Skeletal muscle satellite cell (primary cell): Measurements from ENCODE around the gene LPP.

Experiments used
- H3K27me3 ChIP-seq: 2 replicates; pipeline ENCODE4 v1.7.0; 2013; ENCODE audit warnings: low read length; ENCODE audit not compliant: control insufficient read depth, insufficient read depth
- H3K36me3 ChIP-seq: 2 replicates; pipeline ENCODE4 v1.7.0; 2013; ENCODE audit warnings: mild to moderate bottlenecking, control low read depth, low read length; ENCODE audit not compliant: insufficient read depth
- H3K4me1 ChIP-seq: 2 replicates; pipeline ENCODE4 v1.7.0; 2013; ENCODE audit warnings: low read length; ENCODE audit not compliant: control insufficient read depth, insufficient read depth
- H3K4me2 ChIP-seq: 2 replicates; pipeline ENCODE4 v1.7.0; 2013; ENCODE audit warnings: mild to moderate bottlenecking, low read length
- H3K4me3 ChIP-seq: 2 replicates; pipeline ENCODE4 v1.7.0; 2013; ENCODE audit warnings: low read length
- H3K9ac ChIP-seq: 2 replicates; pipeline ENCODE4 v1.7.0; 2013; ENCODE audit warnings: mild to moderate bottlenecking, low read depth, low read length, moderate library complexity
- H3K9me3 ChIP-seq: replicated peaks from 2 replicates; pipeline ENCODE4 v1.7.0; 2013; ENCODE audit warnings: mild to moderate bottlenecking, control low read depth, low read length

LPP gene

GRCh38 chr3:188156056-188156455 is 2.1 kb downstream of the LPP start:
- H3K9me3 ChIP-seq = no peaks in the 10 kb centered on the region
- peak overlapping the region; percentile 57 for H3K4me2 ChIP-seq
- no peaks in the 10 kb centered on the region for H3K36me3 ChIP-seq
- H3K4me1 ChIP-seq = peaks cover 43% of the 10 kb centered on the region
- no peak overlapping the region for H3K4me3 ChIP-seq
- no peaks in the 10 kb centered on the region for H3K27me3 ChIP-seq
- H3K9ac ChIP-seq = no peak overlapping the region

GRCh38 chr3:188157407-188157806 is 3.5 kb downstream of the LPP start:
- peaks cover 8% of the 10 kb centered on the region for H3K36me3 ChIP-seq
- H3K4me2 ChIP-seq = no peak overlapping the region
- no peak overlapping the region for H3K4me3 ChIP-seq
- no peak overlapping the region for H3K9ac ChIP-seq
- H3K27me3 ChIP-seq = no peaks in the 10 kb centered on the region
- no peaks in the 10 kb centered on the region for H3K9me3 ChIP-seq
- peaks cover 35% of the 10 kb centered on the region for H3K4me1 ChIP-seq

GRCh38 chr3:188157971-188158370 is 4.0 kb downstream of the LPP start:
- Histone ChIP-seq H3K4me2 (no peak overlapping the region), H3K4me3 (no peak overlapping the region), H3K9me3 (no peaks in the 10 kb centered on the region), H3K27me3 (no peaks in the 10 kb centered on the region), H3K36me3 (peaks cover 10% of the 10 kb centered on the region), H3K4me1 (peaks cover 29% of the 10 kb centered on the region), H3K9ac (no peak overlapping the region)

- Histone ChIP-seq H3K4me1 (peaks cover 25% of the 10 kb centered on the region), H3K36me3 (peaks cover 13% of the 10 kb centered on the region), H3K9ac (no peak overlapping the region), H3K27me3 (no peaks in the 10 kb centered on the region), H3K9me3 (no peaks in the 10 kb centered on the region), H3K4me3 (no peak overlapping the region), H3K4me2 (peak overlapping the region; percentile 1)
Measured at GRCh38 chr3:188158731-188159310, 4.9 kb downstream of the LPP start.

DNA sequence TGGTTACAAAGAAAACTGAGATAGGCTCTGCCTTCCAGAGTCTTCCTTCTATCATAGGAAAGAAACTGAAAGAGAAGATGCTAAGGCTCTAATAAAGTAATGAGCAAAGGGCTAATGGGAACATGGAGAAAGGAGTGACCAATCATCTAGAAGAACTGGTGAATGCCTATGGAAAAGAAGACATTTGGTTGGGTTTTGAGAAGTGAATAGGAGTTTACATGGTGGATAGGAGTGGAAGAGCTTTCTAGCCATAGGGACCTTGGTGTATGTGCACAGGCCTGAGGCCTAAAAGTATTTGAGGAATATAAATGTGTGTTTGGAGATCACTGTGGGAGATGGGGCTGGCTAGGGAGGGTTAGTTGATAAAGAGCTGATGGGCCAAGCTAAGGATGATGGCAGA is 6.8 kb downstream of the LPP start:
- no peak overlapping the region for H3K9ac ChIP-seq

GRCh38 chr3:188164248-188164687 is 10.3 kb downstream of the LPP start:
- no peak overlapping the region for H3K9ac ChIP-seq
- no peaks in the 10 kb centered on the region for H3K27me3 ChIP-seq
- H3K36me3 ChIP-seq = peaks cover 13% of the 10 kb centered on the region
- no peaks in the 10 kb centered on the region for H3K9me3 ChIP-seq
- H3K4me1 ChIP-seq = peaks cover 10% of the 10 kb centered on the region
- H3K4me3 ChIP-seq = no peak overlapping the region
- H3K4me2 ChIP-seq = no peak overlapping the region

More for the DNA sequence above, 6.8 kb downstream of the LPP start:
- Histone ChIP-seq H3K4me3 (no peak overlapping the region), H3K4me2 (no peak overlapping the region), H3K4me1 (peaks cover 23% of the 10 kb centered on the region), H3K27me3 (no peaks in the 10 kb centered on the region), H3K9me3 (no peaks in the 10 kb centered on the region), H3K36me3 (peaks cover 13% of the 10 kb centered on the region)

GRCh38 chr3:188165596-188165995 is 11.6 kb downstream of the LPP start:
- Histone ChIP-seq H3K4me1 (peaks cover 11% of the 10 kb centered on the region), H3K9ac (no peak overlapping the region), H3K9me3 (no peaks in the 10 kb centered on the region), H3K4me3 (no peak overlapping the region), H3K4me2 (no peak overlapping the region), H3K27me3 (no peaks in the 10 kb centered on the region), H3K36me3 (peaks cover 13% of the 10 kb centered on the region)

DNA sequence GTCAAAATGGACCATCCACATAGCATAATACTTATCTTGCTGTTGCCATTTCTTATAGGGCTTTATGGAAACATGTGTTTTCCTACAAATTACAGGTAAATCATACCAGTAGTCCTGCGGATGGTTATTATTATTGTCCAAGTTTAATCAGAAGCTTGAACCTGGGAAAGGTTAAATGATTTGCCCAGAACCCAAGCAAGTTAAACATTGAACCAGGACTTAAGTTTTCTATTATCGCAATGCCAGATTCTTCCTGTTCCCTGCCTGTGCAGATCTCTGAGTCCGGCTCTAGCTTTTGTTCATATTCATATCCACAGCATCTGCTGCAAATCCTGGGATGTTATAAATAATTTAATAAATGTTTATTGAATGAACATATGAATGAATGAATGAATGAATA is 12.5 kb downstream of the LPP start:
- Histone ChIP-seq H3K27me3 (no peaks in the 10 kb centered on the region), H3K4me1 (peaks cover 11% of the 10 kb centered on the region), H3K4me3 (no peak overlapping the region), H3K9ac (no peak overlapping the region), H3K4me2 (no peak overlapping the region), H3K9me3 (no peaks in the 10 kb centered on the region), H3K36me3 (peaks cover 12% of the 10 kb centered on the region)

GRCh38 chr3:188168186-188168585 is 14.2 kb downstream of the LPP start:
- Histone ChIP-seq H3K4me1 (peaks cover 11% of the 10 kb centered on the region), H3K4me2 (no peak overlapping the region), H3K4me3 (no peak overlapping the region), H3K9ac (no peak overlapping the region), H3K36me3 (peaks cover under 1% of the 10 kb centered on the region), H3K9me3 (no peaks in the 10 kb centered on the region), H3K27me3 (no peaks in the 10 kb centered on the region)

DNA sequence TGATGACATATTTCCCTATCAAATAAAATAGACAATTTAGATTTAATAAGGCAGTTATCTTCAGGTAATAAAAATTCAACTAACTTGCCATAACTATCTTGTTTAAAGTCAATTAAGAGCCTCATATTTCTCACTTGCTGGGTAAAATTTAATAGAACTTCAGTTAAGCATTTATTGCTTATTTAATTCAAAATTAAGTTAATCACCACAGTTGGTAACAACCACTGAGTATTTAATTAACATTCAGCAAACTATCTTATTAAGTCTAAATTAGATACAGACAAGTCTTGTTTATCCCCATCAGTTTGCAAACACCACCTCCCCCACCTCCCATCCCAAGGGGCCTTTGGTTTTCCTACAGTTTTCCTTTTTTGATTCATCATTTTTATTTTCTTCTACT is 14.7 kb downstream of the LPP start:
- no peaks in the 10 kb centered on the region for H3K27me3 ChIP-seq
- no peak overlapping the region for H3K4me3 ChIP-seq
- no peaks in the 10 kb centered on the region for H3K9me3 ChIP-seq
- no peaks in the 10 kb centered on the region for H3K36me3 ChIP-seq
- H3K4me1 ChIP-seq = peaks cover 11% of the 10 kb centered on the region
- no peak overlapping the region for H3K9ac ChIP-seq
- H3K4me2 ChIP-seq = no peak overlapping the region

- Histone ChIP-seq H3K4me1 (peaks cover 5% of the 10 kb centered on the region), H3K36me3 (peaks cover 4% of the 10 kb centered on the region), H3K9ac (no peak overlapping the region), H3K27me3 (no peaks in the 10 kb centered on the region), H3K4me2 (no peak overlapping the region), H3K9me3 (no peaks in the 10 kb centered on the region), H3K4me3 (no peak overlapping the region)
Measured at GRCh38 chr3:188169830-188170455, 16.0 kb downstream of the LPP start.
